HuH-7 (cell line): ENCODE measurements around the gene BRWD1.

ENCODE experiments used
- DNase-seq: peaks from one replicate; pipeline ENCODE4 v3.0.0; 2011; ENCODE audit warnings: low spot score

Gene BRWD1

DNA sequence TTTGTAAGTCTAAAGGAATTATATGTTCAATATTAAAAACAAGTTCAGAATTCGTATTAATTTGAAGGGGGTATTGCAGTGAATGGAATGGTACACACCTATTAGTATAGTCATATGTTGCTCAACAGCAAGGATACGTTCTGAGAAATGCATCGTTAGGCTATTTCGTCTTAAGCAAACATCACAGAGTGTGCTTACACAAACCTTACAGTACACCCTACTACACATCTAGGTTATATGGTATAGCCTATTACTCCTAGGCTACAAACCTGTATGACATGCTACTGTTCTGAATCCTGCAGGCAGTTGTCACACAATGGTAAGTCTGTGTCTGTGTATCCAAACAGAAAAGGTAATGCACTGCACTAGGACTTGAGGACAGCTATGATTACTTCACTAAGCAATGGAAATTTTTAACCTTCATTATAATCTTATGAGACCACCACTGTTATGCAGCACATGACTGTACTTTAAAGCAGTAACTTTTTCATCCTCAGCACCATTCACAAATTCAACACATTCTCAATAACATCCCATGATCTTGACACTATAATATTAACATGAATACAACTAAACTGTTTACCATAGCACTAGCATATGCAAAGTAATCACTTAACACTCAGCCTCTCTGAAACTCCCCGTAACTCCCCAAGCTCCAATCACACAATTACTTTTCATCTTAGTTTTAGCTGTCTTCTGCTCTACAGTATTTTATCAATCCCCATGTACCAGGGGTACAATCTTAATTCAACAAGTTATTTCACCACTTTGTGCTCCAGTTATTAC is 115.8 kb downstream of the BRWD1 start:
- no peak for DNase-seq

- DNase-seq: no peak
These were observed 116.6 kb downstream of the BRWD1 start for GRCh38 chr21:39196838-39197237.

DNA sequence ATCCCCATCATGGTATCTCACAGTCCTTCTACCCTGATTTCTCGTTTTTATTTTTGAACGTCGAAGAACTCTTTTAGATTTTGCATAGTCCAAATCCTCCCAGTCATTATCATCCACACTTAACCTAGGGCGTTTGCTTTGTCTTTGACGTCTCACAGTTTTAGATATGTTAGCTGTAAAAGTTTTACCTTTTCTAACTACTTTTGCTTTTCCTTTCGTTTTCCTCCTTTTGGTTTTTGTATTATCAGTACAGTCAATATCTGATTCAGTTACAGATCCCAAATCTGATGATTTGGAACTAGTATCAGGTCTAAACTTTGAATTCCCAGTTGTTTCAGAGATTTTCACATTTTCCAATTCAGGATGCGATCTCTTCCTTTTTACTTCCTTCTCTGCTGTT is 117.1 kb downstream of the BRWD1 start:
- no peak for DNase-seq

DNA sequence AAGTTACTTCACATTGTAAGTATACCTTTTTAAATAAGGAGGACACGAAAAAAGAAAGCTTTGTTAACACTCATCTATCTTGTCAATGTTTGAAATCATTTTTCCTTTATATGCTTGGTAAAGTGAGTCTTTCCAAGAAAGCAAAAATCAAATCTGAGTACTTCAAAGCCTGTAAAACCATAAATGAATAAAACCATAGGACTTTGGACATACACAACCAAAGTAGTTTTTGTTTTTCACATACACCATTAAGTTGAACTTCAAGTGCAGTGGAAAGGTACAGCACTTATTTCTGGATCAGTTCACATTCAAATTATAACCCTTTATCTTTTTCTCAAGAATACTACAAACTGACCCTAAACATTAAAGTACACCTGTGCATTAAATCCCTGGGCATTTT is 120.1 kb downstream of the BRWD1 start:
- DNase-seq: no peak

- no peak for DNase-seq
These were observed 123.4 kb downstream of the BRWD1 start for GRCh38 chr21:39189857-39190604.

GRCh38 chr21:39188521-39189139 is 124.8 kb downstream of the BRWD1 start:
- no peak for DNase-seq

GRCh38 chr21:39187141-39187540 is 126.3 kb downstream of the BRWD1 start:
- no peak for DNase-seq

GRCh38 chr21:39186676-39187075 is 126.8 kb downstream of the BRWD1 start:
- DNase-seq: no peak

- DNase-seq: no peak
These were observed 128.3 kb downstream of the BRWD1 start for GRCh38 chr21:39185157-39185556.

GRCh38 chr21:39184050-39184980 is 129.1 kb downstream of the BRWD1 start:
- DNase-seq: no peak

- DNase-seq: peak; percentile 71
These were observed 130.0 kb downstream of the BRWD1 start, which contains the start of gene PSMG1 for GRCh38 chr21:39183272-39184049. PSMG1 (minus strand) TSS chr21:39183451; CDS start chr21:39183385, 66 bp downstream.

DNA sequence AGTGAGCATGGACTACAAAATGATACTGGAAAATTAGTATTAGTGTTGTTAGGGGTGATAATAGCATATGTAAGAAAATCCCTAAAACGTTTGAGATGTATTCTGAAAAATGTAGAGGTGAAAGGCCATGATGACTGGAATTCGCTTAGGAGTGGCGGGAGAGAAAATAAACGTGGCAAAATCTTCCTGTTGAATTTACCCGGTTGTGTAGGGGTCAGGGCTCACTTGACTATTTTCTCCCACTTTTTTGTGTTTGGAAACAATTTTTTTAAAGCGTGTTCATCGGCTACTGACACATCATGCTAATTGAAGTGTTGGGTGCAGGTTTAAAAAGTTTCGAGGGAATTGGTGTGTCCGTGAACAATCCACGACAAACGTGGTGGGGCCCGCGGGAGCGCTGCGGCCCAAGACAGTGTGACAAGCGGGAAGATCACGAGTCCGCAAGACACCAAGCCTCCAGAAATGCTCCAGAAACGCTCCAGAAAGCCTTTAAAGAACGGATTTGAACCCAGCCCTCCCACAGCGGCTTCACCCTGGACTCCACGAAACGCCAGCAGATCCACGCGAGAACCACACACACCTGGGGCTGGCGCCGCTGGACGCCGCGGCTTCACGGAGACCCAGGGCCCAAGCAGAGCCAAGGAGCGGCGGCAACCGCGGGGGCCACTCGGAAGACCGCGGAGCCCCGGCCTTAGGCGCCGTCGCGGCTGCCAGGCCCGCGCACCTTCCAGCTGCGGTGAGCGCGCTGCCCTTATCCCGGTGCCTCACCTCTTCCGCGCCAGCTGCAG is 130.8 kb downstream of the BRWD1 start:
- DNase-seq: no peak

DNA sequence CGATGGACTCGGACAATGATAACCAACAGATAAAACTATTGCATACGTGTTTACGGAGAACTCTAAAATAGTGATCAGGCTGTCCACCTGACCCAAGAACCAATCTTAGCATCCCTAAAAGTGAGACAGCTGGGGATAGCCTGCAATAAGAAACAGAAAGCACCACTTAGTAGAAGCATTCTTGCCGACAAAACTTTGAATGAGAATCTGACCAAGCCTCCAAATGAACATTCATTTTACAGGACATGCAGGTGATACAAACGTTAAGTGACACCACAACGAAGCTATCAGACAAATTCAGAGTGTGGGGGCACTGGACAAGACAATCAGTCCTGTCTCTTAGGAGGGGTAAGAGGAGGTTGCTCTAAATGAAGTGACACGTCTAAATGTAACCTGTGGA is 131.4 kb downstream of the BRWD1 start:
- no peak for DNase-seq

- no peak for DNase-seq
These were observed 132.1 kb downstream of the BRWD1 start for GRCh38 chr21:39181205-39181818.

GRCh38 chr21:39180429-39181019 is 132.9 kb downstream of the BRWD1 start:
- DNase-seq: no peak

DNA sequence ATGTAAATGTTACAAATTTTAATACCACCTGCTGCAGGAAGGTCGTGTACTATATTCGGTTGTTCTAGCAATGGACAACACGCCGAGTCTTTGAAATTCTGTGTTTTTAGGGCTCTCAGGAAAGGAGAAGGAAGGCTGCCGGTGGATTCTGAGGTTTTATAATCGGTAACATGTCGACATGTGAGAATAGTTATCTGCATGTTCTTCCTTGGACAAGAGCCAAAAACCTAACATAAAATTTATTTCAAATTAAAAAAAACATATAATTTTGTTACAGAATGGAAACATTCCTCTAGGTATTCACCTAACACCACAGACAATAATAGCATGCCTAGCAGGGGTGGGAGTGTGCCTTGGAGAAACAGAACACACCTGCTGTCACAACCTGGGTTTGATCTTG is 135.0 kb downstream of the BRWD1 start:
- DNase-seq: no peak

GRCh38 chr21:39176271-39176709 is 137.1 kb downstream of the BRWD1 start:
- DNase-seq: no peak

GRCh38 chr21:39175665-39176064 is 137.8 kb downstream of the BRWD1 start:
- no peak for DNase-seq

DNA sequence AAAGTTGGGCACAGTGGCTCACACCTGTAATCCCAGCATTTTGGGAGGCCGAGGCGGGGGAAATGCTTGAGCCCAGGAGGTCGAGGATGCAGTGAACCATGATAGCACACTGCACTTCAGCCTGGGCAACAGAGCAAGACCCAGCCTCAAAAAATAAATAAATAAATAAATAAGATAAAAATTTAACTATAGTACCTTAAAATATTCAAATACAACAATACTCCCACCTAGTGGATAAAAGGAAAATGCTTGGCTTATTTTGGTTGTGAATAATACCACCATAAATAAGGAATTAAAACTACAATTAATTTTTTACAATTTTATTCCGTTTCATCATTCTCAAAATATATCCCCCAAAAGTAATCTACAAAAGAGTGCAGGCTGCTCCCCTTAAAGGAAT is 138.3 kb downstream of the BRWD1 start:
- no peak for DNase-seq
